IPS-20b (cell line): Measurements from ENCODE around the gene NMRAL1.
A peak's percentile ranks its signal among the peaks of the same experiment; 100 is the strongest.

ENCODE experiments used
- H3K27ac ChIP-seq: one replicate; pipeline ENCODE4 v1.5.1; 2013; ENCODE audit warnings: low read length
- H3K27me3 ChIP-seq: 2 replicates; pipeline ENCODE4 v1.6.1; 2013; ENCODE audit warnings: mild to moderate bottlenecking, low read length, inconsistent platforms; ENCODE audit not compliant: insufficient read depth
- H3K36me3 ChIP-seq: 2 replicates; pipeline ENCODE4 v1.6.1; 2013; ENCODE audit warnings: low read depth, mild to moderate bottlenecking, inconsistent platforms, low read length, moderate library complexity; ENCODE audit not compliant: insufficient read depth
- H3K4me1 ChIP-seq: 2 replicates; pipeline ENCODE4 v1.6.1; 2013; ENCODE audit warnings: mild to moderate bottlenecking, control low read depth, inconsistent platforms, low read length, moderate library complexity; ENCODE audit not compliant: insufficient read depth
- H3K4me3 ChIP-seq: 2 replicates; pipeline ENCODE4 v1.5.1; 2013; ENCODE audit warnings: mild to moderate bottlenecking, low read length, inconsistent platforms
- H3K9ac ChIP-seq: 2 replicates; pipeline ENCODE4 v1.6.1; 2013; ENCODE audit warnings: low read depth, mild to moderate bottlenecking, inconsistent platforms, low read length, moderate library complexity
- H3K9me3 ChIP-seq: 2 replicates; pipeline ENCODE4 v1.6.1; 2013; ENCODE audit warnings: mild to moderate bottlenecking, low read depth, low read length, inconsistent platforms; ENCODE audit not compliant: insufficient read depth

NMRAL1 gene

GRCh38 chr16:4512473-4512872 lies 38.0 kb upstream of the NMRAL1 start:
- H3K36me3 ChIP-seq = peaks cover 59% of the 10 kb centered on the region
- H3K9ac ChIP-seq = no peak overlapping the region

GRCh38 chr16:4511441-4512082 lies 37.1 kb upstream of the NMRAL1 start:
- H3K27me3 ChIP-seq = no peaks in the 10 kb centered on the region
- no peak overlapping the region for H3K4me3 ChIP-seq
- peaks cover 67% of the 10 kb centered on the region for H3K36me3 ChIP-seq
- H3K9me3 ChIP-seq = no peaks in the 10 kb centered on the region
- H3K4me1 ChIP-seq = no peaks in the 10 kb centered on the region
- no peak overlapping the region for H3K27ac ChIP-seq
- H3K9ac ChIP-seq = no peak overlapping the region

More at GRCh38 chr16:4512473-4512872, 38.0 kb upstream of the NMRAL1 start:
- H3K4me3 ChIP-seq = no peak overlapping the region
- H3K9me3 ChIP-seq = no peaks in the 10 kb centered on the region
- H3K27ac ChIP-seq = no peak overlapping the region
- no peaks in the 10 kb centered on the region for H3K4me1 ChIP-seq
- no peaks in the 10 kb centered on the region for H3K27me3 ChIP-seq

- H3K4me3 ChIP-seq = no peak overlapping the region
- H3K27ac ChIP-seq = no peak overlapping the region
- no peaks in the 10 kb centered on the region for H3K4me1 ChIP-seq
- H3K9me3 ChIP-seq = no peaks in the 10 kb centered on the region
- H3K36me3 ChIP-seq = peaks cover 68% of the 10 kb centered on the region
- no peak overlapping the region for H3K9ac ChIP-seq
- no peaks in the 10 kb centered on the region for H3K27me3 ChIP-seq
These were observed 36.5 kb upstream of the NMRAL1 start for GRCh38 chr16:4510747-4511426.

GRCh38 chr16:4510131-4510530 lies 35.7 kb upstream of the NMRAL1 start:
- no peak overlapping the region for H3K9ac ChIP-seq

GRCh38 chr16:4509420-4509819 lies 35.0 kb upstream of the NMRAL1 start:
- Histone ChIP-seq H3K27me3 (no peaks in the 10 kb centered on the region), H3K4me3 (no peak overlapping the region), H3K36me3 (peaks cover 68% of the 10 kb centered on the region), H3K9ac (no peak overlapping the region), H3K27ac (no peak overlapping the region), H3K4me1 (no peaks in the 10 kb centered on the region), H3K9me3 (no peaks in the 10 kb centered on the region)

More at GRCh38 chr16:4510131-4510530, 35.7 kb upstream of the NMRAL1 start:
- Histone ChIP-seq H3K9me3 (no peaks in the 10 kb centered on the region), H3K4me1 (no peaks in the 10 kb centered on the region), H3K4me3 (no peak overlapping the region), H3K36me3 (peaks cover 68% of the 10 kb centered on the region), H3K27ac (no peak overlapping the region), H3K27me3 (no peaks in the 10 kb centered on the region)

- Histone ChIP-seq H3K4me1 (no peaks in the 10 kb centered on the region; the same call in 1 of the 2 replicates), H3K27me3 (no peaks in the 10 kb centered on the region), H3K36me3 (peaks cover 62% of the 10 kb centered on the region)
These were observed 34.4 kb upstream of the NMRAL1 start for GRCh38 chr16:4508806-4509205.

GRCh38 chr16:4507588-4508345 lies 33.3 kb upstream of the NMRAL1 start:
- H3K27me3 ChIP-seq = no peaks in the 10 kb centered on the region
- no peaks in the 10 kb centered on the region for H3K9me3 ChIP-seq
- H3K9ac ChIP-seq = no peak overlapping the region
- H3K4me1 ChIP-seq = no peaks in the 10 kb centered on the region; the same call in 1 of the 2 replicates
- peaks cover 57% of the 10 kb centered on the region for H3K36me3 ChIP-seq
- H3K4me3 ChIP-seq = no peak overlapping the region
- H3K27ac ChIP-seq = no peak overlapping the region

More at GRCh38 chr16:4508806-4509205, 34.4 kb upstream of the NMRAL1 start:
- no peak overlapping the region for H3K27ac ChIP-seq
- no peak overlapping the region for H3K4me3 ChIP-seq
- H3K9me3 ChIP-seq = no peaks in the 10 kb centered on the region
- no peak overlapping the region for H3K9ac ChIP-seq

- H3K27me3 ChIP-seq = no peaks in the 10 kb centered on the region
- no peak overlapping the region for H3K27ac ChIP-seq
- no peaks in the 10 kb centered on the region; the same call in 1 of the 2 replicates for H3K4me1 ChIP-seq
- H3K9ac ChIP-seq = no peak overlapping the region
- no peaks in the 10 kb centered on the region for H3K9me3 ChIP-seq
- no peak overlapping the region for H3K4me3 ChIP-seq
- peaks cover 46% of the 10 kb centered on the region for H3K36me3 ChIP-seq
These were observed 32.0 kb upstream of the NMRAL1 start for GRCh38 chr16:4506450-4506849.

GRCh38 chr16:4505356-4506147 lies 31.1 kb upstream of the NMRAL1 start:
- peaks cover 38% of the 10 kb centered on the region for H3K36me3 ChIP-seq
- no peak overlapping the region for H3K4me3 ChIP-seq
- H3K4me1 ChIP-seq = peaks cover 5% of the 10 kb centered on the region; the same call in 1 of the 2 replicates
- no peaks in the 10 kb centered on the region for H3K9me3 ChIP-seq
- no peak overlapping the region for H3K27ac ChIP-seq
- no peaks in the 10 kb centered on the region for H3K27me3 ChIP-seq
- H3K9ac ChIP-seq = no peak overlapping the region

GRCh38 chr16:4501071-4501478 lies 26.6 kb upstream of the NMRAL1 start:
- H3K27ac ChIP-seq = no peak overlapping the region
- H3K36me3 ChIP-seq = peaks cover 3% of the 10 kb centered on the region; the same call in 1 of the 2 replicates
- no peak overlapping the region for H3K9ac ChIP-seq
- H3K4me1 ChIP-seq = peaks cover 15% of the 10 kb centered on the region; the same call in 1 of the 2 replicates
- H3K9me3 ChIP-seq = no peaks in the 10 kb centered on the region
- H3K4me3 ChIP-seq = no peak overlapping the region
- no peaks in the 10 kb centered on the region for H3K27me3 ChIP-seq

GRCh38 chr16:4500272-4500671 lies 25.8 kb upstream of the NMRAL1 start:
- peaks cover 3% of the 10 kb centered on the region; the same call in 1 of the 2 replicates for H3K36me3 ChIP-seq

More at GRCh38 chr16:4500272-4500671, 25.8 kb upstream of the NMRAL1 start:
- Histone ChIP-seq H3K9me3 (no peaks in the 10 kb centered on the region), H3K4me1 (peaks cover 21% of the 10 kb centered on the region), H3K4me3 (no peak overlapping the region), H3K27me3 (no peaks in the 10 kb centered on the region), H3K9ac (peak overlapping the region; percentile 33; the same call in 1 of the 2 replicates), H3K27ac (no peak overlapping the region)
